GM12878 (cell line): ENCODE results near the gene CTPS1.

Experiments
- CREB1 ChIP-seq: IDR thresholded peaks from 2 replicates; pipeline ENCODE4 v1.6.1; 2012; ENCODE audit warnings: low read depth, mild to moderate bottlenecking, inconsistent platforms
- EP300 ChIP-seq, 2 experiments: fragments of 150-350 bp in 1 of 2; IDR thresholded peaks; 2 replicates each; pipeline ENCODE4 v1.6.1; 2011 to 2012; ENCODE audit warnings: low read depth in 2 of 2, low read length in 2 of 2, borderline replicate concordance in 1 of 2, improper control_type of control experiment in 1 of 2, inconsistent platforms in 1 of 2; ENCODE audit not compliant: control insufficient read depth in 1 of 2
- ETV6 ChIP-seq, 2 experiments: fragments of 450-650 bp in 1 of 2; IDR thresholded peaks in 1 of 2; conservative IDR thresholded peaks in 1 of 2; 2 replicates each; pipeline ENCODE4 v1.6.1; 2014; ENCODE audit warnings: antibody characterized with exemption in 1 of 2, borderline replicate concordance in 1 of 2, low read depth in 1 of 2, mild to moderate bottlenecking in 1 of 2, moderate library complexity in 1 of 2
- JUNB ChIP-seq: IDR thresholded peaks from 2 replicates; pipeline ENCODE4 v1.6.1; 2016; ENCODE audit warnings: antibody characterized with exemption, mild to moderate bottlenecking
- JUND ChIP-seq: IDR thresholded peaks from 2 replicates; pipeline ENCODE4 v1.6.1; 2012; ENCODE audit warnings: low read depth, mild to moderate bottlenecking, low read length, improper control_type of control experiment, moderate library complexity
- NFYB ChIP-seq: IDR thresholded peaks from 2 replicates; pipeline ENCODE4 v1.6.1; 2011; ENCODE audit warnings: low read depth, mild to moderate bottlenecking, low read length, improper control_type of control experiment, moderate library complexity; ENCODE audit not compliant: insufficient read depth
- POLR2A ChIP-seq: IDR thresholded peaks from 2 replicates; pipeline ENCODE4 v1.6.1; 2011; ENCODE audit warnings: low read depth, mild to moderate bottlenecking, low read length
- RAD21 ChIP-seq: IDR thresholded peaks from 2 replicates; pipeline ENCODE4 v1.6.1; 2011; ENCODE audit warnings: mild to moderate bottlenecking, low read depth, low read length, moderate library complexity; ENCODE audit not compliant: insufficient read depth
- SP1 ChIP-seq: IDR thresholded peaks from one replicate; pipeline ENCODE4 v1.6.1; 2011; ENCODE audit warnings: low read depth, low read length
- SUZ12 ChIP-seq: fragments of 200-600 bp; sonication (generic); IDR thresholded peaks from one replicate; pipeline ENCODE4 v1.6.1; 2018; ENCODE audit warnings: antibody characterized with exemption, mild to moderate bottlenecking; ENCODE audit not compliant: unreplicated experiment
- TAF1 ChIP-seq: IDR thresholded peaks from 2 replicates; pipeline ENCODE4 v1.6.1; 2011; ENCODE audit warnings: mild to moderate bottlenecking, low read depth, low read length, borderline replicate concordance
- TCF12 ChIP-seq: IDR thresholded peaks from 2 replicates; pipeline ENCODE4 v1.6.1; 2011; ENCODE audit warnings: low read depth, mild to moderate bottlenecking, low read length
- TF ChIP-seq, protein P1 (sequence below), 3 experiments: IDR thresholded peaks in 2 of 3; conservative IDR thresholded peaks in 1 of 3; 2 replicates each; pipeline ENCODE4 v1.5.1; 2011; ENCODE audit warnings: low read depth in 3 of 3, low read length in 3 of 3, mild to moderate bottlenecking in 3 of 3, control low read depth in 2 of 3, moderate library complexity in 2 of 3, inconsistent platforms in 1 of 3, mixed read lengths in 1 of 3; ENCODE audit not compliant: control insufficient read depth in 2 of 3, insufficient read depth in 1 of 3; ENCODE audit errors: extremely low read depth in 1 of 3
- TF ChIP-seq, protein P2 (sequence below): fragments of 450-650 bp; formaldehyde crosslinking; IDR thresholded peaks from 2 replicates; pipeline ENCODE4 v1.4.0; 2020; ENCODE audit warnings: mild to moderate bottlenecking, moderate library complexity

DNA sequence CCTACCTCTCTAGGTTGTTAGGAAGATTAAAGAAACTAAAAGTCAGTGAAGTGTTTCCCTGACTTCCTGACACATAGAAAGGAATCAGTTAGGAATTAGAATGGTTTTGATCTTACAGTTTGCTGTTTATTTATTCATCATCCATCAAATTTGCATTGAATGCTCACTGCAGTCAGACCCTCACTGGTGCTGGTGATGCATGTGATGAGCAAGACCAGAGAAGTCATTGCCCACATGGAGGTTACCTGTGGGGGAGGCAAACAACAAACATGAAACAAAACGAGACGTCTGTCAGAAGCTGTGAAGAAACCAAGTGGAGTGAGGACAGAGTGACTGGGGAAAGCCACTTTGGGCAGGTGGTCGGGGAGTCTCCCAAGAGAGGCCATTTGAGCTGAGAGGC lies 6.4 kb downstream of the CTPS1 start:
- TF ChIP-seq TCF12 (no peak), JUND (no peak), CREB1 (no peak), RAD21 (no peak), EP300 (IDR thresholded peaks at IDR 0.05; ENCODE audit: borderline replicate concordance in 1 of 2, control insufficient read depth in 1 of 2, low read depth in 2 of 2, low read length in 2 of 2) (no peak), SUZ12 (no peak), ETV6 (conservative IDR thresholded peaks at IDR 0.05 in 1 of 2, IDR thresholded peaks at IDR 0.05 in 1 of 2; ENCODE audit: borderline replicate concordance in 1 of 2, low read depth in 1 of 2) (no peak), NFYB (no peak), POLR2A (no peak), JUNB (no peak), SP1 (no peak), TAF1 (no peak)
- TF ChIP-seq, protein P1, sequence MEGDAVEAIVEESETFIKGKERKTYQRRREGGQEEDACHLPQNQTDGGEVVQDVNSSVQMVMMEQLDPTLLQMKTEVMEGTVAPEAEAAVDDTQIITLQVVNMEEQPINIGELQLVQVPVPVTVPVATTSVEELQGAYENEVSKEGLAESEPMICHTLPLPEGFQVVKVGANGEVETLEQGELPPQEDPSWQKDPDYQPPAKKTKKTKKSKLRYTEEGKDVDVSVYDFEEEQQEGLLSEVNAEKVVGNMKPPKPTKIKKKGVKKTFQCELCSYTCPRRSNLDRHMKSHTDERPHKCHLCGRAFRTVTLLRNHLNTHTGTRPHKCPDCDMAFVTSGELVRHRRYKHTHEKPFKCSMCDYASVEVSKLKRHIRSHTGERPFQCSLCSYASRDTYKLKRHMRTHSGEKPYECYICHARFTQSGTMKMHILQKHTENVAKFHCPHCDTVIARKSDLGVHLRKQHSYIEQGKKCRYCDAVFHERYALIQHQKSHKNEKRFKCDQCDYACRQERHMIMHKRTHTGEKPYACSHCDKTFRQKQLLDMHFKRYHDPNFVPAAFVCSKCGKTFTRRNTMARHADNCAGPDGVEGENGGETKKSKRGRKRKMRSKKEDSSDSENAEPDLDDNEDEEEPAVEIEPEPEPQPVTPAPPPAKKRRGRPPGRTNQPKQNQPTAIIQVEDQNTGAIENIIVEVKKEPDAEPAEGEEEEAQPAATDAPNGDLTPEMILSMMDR (IDR thresholded peaks at IDR 0.05 in 2 of 3, conservative IDR thresholded peaks at IDR 0.05 in 1 of 3; ENCODE audit: control insufficient read depth in 2 of 3, extremely low read depth in 1 of 3, insufficient read depth in 1 of 3, low read depth in 3 of 3, low read length in 3 of 3), result no peak
- TF ChIP-seq, protein P2, sequence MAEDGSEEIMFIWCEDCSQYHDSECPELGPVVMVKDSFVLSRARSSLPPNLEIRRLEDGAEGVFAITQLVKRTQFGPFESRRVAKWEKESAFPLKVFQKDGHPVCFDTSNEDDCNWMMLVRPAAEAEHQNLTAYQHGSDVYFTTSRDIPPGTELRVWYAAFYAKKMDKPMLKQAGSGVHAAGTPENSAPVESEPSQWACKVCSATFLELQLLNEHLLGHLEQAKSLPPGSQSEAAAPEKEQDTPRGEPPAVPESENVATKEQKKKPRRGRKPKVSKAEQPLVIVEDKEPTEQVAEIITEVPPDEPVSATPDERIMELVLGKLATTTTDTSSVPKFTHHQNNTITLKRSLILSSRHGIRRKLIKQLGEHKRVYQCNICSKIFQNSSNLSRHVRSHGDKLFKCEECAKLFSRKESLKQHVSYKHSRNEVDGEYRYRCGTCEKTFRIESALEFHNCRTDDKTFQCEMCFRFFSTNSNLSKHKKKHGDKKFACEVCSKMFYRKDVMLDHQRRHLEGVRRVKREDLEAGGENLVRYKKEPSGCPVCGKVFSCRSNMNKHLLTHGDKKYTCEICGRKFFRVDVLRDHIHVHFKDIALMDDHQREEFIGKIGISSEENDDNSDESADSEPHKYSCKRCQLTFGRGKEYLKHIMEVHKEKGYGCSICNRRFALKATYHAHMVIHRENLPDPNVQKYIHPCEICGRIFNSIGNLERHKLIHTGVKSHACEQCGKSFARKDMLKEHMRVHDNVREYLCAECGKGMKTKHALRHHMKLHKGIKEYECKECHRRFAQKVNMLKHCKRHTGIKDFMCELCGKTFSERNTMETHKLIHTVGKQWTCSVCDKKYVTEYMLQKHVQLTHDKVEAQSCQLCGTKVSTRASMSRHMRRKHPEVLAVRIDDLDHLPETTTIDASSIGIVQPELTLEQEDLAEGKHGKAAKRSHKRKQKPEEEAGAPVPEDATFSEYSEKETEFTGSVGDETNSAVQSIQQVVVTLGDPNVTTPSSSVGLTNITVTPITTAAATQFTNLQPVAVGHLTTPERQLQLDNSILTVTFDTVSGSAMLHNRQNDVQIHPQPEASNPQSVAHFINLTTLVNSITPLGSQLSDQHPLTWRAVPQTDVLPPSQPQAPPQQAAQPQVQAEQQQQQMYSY (CRISPR knock-in tag), result no peak
